Gastroesophageal sphincter (tissue), 4 donors: ENCODE measurements around the gene CLEC2L. TPM values are rescaled to one million over a fixed set of nuclear protein-coding genes. Genes with fewer than 3 reads are reported as not detected.

Experiments used
- ATAC-seq: fragments of 150-250 bp; one replicate; pipeline ENCODE4 v1.9.1; 2016; ENCODE audit warnings: mild to moderate bottlenecking, moderate library complexity
- H3K27ac ChIP-seq, 4 donors: fragments of 200-600 bp; sonication (generic) in 3 of 4; 1 replicate in 3 of 4; 2 replicates in 1 of 4; pipeline ENCODE4 v1.5.1; 2016 to 2019
- H3K27me3 ChIP-seq: fragments of 200-600 bp; sonication (generic); one replicate; pipeline ENCODE4 v1.5.1; 2019
- H3K36me3 ChIP-seq, 2 donors: fragments of 200-600 bp; sonication (generic); one replicate each; pipeline ENCODE4 v1.5.1; 2019; ENCODE audit warnings: control low read depth in 1 of 2
- H3K4me1 ChIP-seq, 3 donors: fragments of 200-600 bp; sonication (generic); 1 replicate in 2 of 3; 2 replicates in 1 of 3; pipeline ENCODE4 v1.5.1; 2016 to 2019; ENCODE audit warnings: control low read depth in 2 of 3
- H3K4me3 ChIP-seq, 2 donors: fragments of 200-600 bp; sonication (generic); one replicate each; pipeline ENCODE4 v1.5.1; 2019; ENCODE audit warnings: mild to moderate bottlenecking in 1 of 2, moderate library complexity in 1 of 2
- H3K9me3 ChIP-seq, 3 donors: fragments of 200-600 bp; sonication (generic); one replicate each; pipeline ENCODE4 v1.5.1; 2017 to 2019; ENCODE audit warnings: control low read depth in 2 of 3
- CTCF ChIP-seq, 4 experiments: fragments of 200-600 bp in 2 of 4; fragments of 450-650 bp in 2 of 4; sonication (generic) in 1 of 4; IDR thresholded peaks; one replicate each; pipeline ENCODE4 v1.5.1; 2017 to 2019; ENCODE audit warnings: antibody characterized with exemption in 4 of 4, mild to moderate bottlenecking in 2 of 4, moderate library complexity in 2 of 4
- EP300 ChIP-seq: sonication (generic); formaldehyde crosslinking; IDR thresholded peaks from one replicate; pipeline ENCODE4 v1.6.1; 2017; ENCODE audit warnings: antibody characterized with exemption, mild to moderate bottlenecking
- POLR2A ChIP-seq, 2 donors: fragments of 450-650 bp; IDR thresholded peaks; one replicate each; pipeline ENCODE4 v1.6.1; 2017; ENCODE audit warnings: antibody characterized with exemption in 2 of 2, mild to moderate bottlenecking in 2 of 2, moderate library complexity in 1 of 2
- POLR2AphosphoS5 ChIP-seq: sonication (generic); formaldehyde crosslinking; IDR thresholded peaks from one replicate; pipeline ENCODE4 v1.6.1; 2017; ENCODE audit warnings: antibody characterized with exemption
- WGBS, 2 donors: methylation state at CpG; one replicate each; pipeline ENCODE4 v1.1.5; 2018; ENCODE audit warnings: low coverage in 1 of 2; 5-methylcytosine and 5-hydroxymethylcytosine counted together
- total RNA-seq, 4 donors: library from RNA; depleted of rRNA; stranded (reverse); fragments of >200 nt; gene quantifications; one replicate each; pipeline ENCODE4 v1.1.0, GENCODE V29; 2016

Gene CLEC2L
- total RNA-seq, 4 donors from 2014 or later: 0.39 TPM; not detected in 3

- TF ChIP-seq POLR2A (IDR thresholded peaks at IDR 0.05) (no peak), POLR2AphosphoS5 (no peak), CTCF (IDR thresholded peaks at IDR 0.05) (no peak), EP300 (no peak)
- H3K36me3 ChIP-seq: no peaks in the 10 kb centered on the region
- peaks cover 0 to 13% (median 0%) of the 10 kb centered on the region in 3 donors for H3K4me1 ChIP-seq
- H3K27me3 ChIP-seq: peaks cover 42% of the 10 kb centered on the region
- ATAC-seq: no peak
- H3K27ac ChIP-seq: no peak overlapping the region
- no peak overlapping the region for H3K4me3 ChIP-seq
- no peaks in the 10 kb centered on the region for H3K9me3 ChIP-seq
Observed at GRCh38 chr7:139525750-139526149, 2.3 kb downstream of the CLEC2L start.

GRCh38 chr7:139526578-139527544 lies 3.4 kb downstream of the CLEC2L start:
- H3K27me3 ChIP-seq: peaks cover 31% of the 10 kb centered on the region
- ATAC-seq: no peak
- H3K27ac ChIP-seq: no peak overlapping the region
- peaks cover 0 to 13% (median 0%) of the 10 kb centered on the region in 3 donors for H3K4me1 ChIP-seq
- no peak overlapping the region for H3K4me3 ChIP-seq
- H3K36me3 ChIP-seq: no peaks in the 10 kb centered on the region
- no peaks in the 10 kb centered on the region for H3K9me3 ChIP-seq
- TF ChIP-seq POLR2AphosphoS5: no peak
- no peak for TF ChIP-seq CTCF (IDR thresholded peaks at IDR 0.05)
- TF ChIP-seq POLR2A (IDR thresholded peaks at IDR 0.05): no peak
- TF ChIP-seq EP300: no peak
- WGBS, 2 donors: 18 to 50% methylated on average over 1 to 4 of the region's 8 CpGs

- no peak overlapping the region for H3K27ac ChIP-seq
- H3K4me1 ChIP-seq: no peaks in the 10 kb centered on the region
- H3K36me3 ChIP-seq: no peaks in the 10 kb centered on the region
- H3K9me3 ChIP-seq: no peaks in the 10 kb centered on the region
- H3K4me3 ChIP-seq: no peak overlapping the region
- H3K27me3 ChIP-seq: no peaks in the 10 kb centered on the region
- no peak for ATAC-seq
- TF ChIP-seq CTCF (IDR thresholded peaks at IDR 0.05) (no peak), POLR2AphosphoS5 (no peak), EP300 (no peak), POLR2A (IDR thresholded peaks at IDR 0.05) (no peak)
- WGBS, 2 donors: 86 to 100% methylated on average over 1 of the region's 1 CpG
Observed at GRCh38 chr7:139531094-139531493, 7.6 kb downstream of the CLEC2L start.

- H3K4me1 ChIP-seq: no peaks in the 10 kb centered on the region
- H3K36me3 ChIP-seq: no peaks in the 10 kb centered on the region
- no peaks in the 10 kb centered on the region for H3K9me3 ChIP-seq
- H3K4me3 ChIP-seq: no peak overlapping the region
- no peak for ATAC-seq
- no peaks in the 10 kb centered on the region for H3K27me3 ChIP-seq
- WGBS, 2 donors: 94 to 95% methylated on average over 3 to 5 of the region's 6 CpGs
- no peak for TF ChIP-seq CTCF (IDR thresholded peaks at IDR 0.05)
- no peak for TF ChIP-seq EP300
- no peak for TF ChIP-seq POLR2A (IDR thresholded peaks at IDR 0.05)
- TF ChIP-seq POLR2AphosphoS5: no peak
- H3K27ac ChIP-seq: no peak overlapping the region
Observed at GRCh38 chr7:139532636-139533155, 9.2 kb downstream of the CLEC2L start.
